ENCODE measurements around the gene CDC5L.
"Not testable (repeated sequence)": the region's sequence is repeated elsewhere in the genome, so short reads cannot be mapped to it uniquely, and the experiment has no call there.

Gene CDC5L

DNA sequence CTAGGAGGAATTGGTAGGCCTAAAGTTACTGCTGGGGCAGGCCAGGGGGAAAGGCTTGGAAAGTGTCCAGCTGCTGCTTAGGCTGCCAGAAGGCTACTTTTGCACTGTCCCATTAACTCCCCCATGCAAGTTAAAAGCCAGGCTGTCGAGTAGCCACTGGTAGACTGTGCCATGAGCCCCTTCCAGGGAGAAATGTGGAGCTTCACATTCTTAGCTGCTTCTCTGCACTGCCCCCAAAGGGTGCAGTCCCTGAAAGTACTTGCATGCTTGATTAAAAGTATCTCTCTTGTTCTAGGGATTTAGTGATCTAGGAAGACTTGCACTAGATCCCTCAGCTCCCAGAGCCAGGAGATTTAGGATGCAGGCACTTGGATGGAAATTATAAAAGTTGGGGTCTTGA, 57.3 kb downstream of the CDC5L start:
- Histone ChIP-seq H3K4me2 (ENCODE audit: low read depth, low read length, poor library complexity, severe bottlenecking) (no peak overlapping the region), H3K9me3 (ENCODE audit: insufficient read depth, low read depth, low read length) (peaks cover 23% of the 10 kb centered on the region), H2AFZ (ENCODE audit: low read length) (no peak overlapping the region), H3K9ac (ENCODE audit: low read depth, low read length, poor library complexity, severe bottlenecking) (no peak overlapping the region), H3K4me3 (ENCODE audit: low read length, poor library complexity, severe bottlenecking) (no peak overlapping the region), H4K20me1 (ENCODE audit: insufficient read depth, low read length, poor library complexity, severe bottlenecking) (no peaks in the 10 kb centered on the region), H3K36me3 (ENCODE audit: insufficient read depth, low read length) (peaks cover 79% of the 10 kb centered on the region), H3K27me3 (ENCODE audit: insufficient read depth, low read length, poor library complexity, severe bottlenecking) (no peaks in the 10 kb centered on the region), H3F3A (ENCODE audit: low read depth) (peaks cover 11% of the 10 kb centered on the region; the same call in 1 of the 2 replicates), H3K4me1 (ENCODE audit: insufficient read depth, low read length, poor library complexity, severe bottlenecking) (peaks cover 20% of the 10 kb centered on the region), H3K9me2 (replicated peaks; ENCODE audit: low read depth, low read length) (no peaks in the 10 kb centered on the region), H3K79me2 (ENCODE audit: insufficient read depth, low read length) (peaks cover 37% of the 10 kb centered on the region)
- TF ChIP-seq CTCF (conservative IDR thresholded peaks at IDR 0.05; ENCODE audit: low read length), result no peak
- no peak for TF ChIP-seq EZH2phosphoT487 (IDR thresholded peaks at IDR 0.05; ENCODE audit: borderline replicate concordance)

GRCh38 chr6:44446626-44447300, 59.3 kb downstream of the CDC5L start:
- Histone ChIP-seq H2AFZ (ENCODE audit: low read length) (no peak overlapping the region), H3K4me1 (ENCODE audit: insufficient read depth, low read length, poor library complexity, severe bottlenecking) (peaks cover 13% of the 10 kb centered on the region), H3K27me3 (ENCODE audit: insufficient read depth, low read length, poor library complexity, severe bottlenecking) (no peaks in the 10 kb centered on the region), H3K9me2 (replicated peaks; ENCODE audit: low read depth, low read length) (no peaks in the 10 kb centered on the region), H3K9me3 (ENCODE audit: insufficient read depth, low read depth, low read length) (peaks cover 23% of the 10 kb centered on the region), H4K20me1 (ENCODE audit: insufficient read depth, low read length, poor library complexity, severe bottlenecking) (no peaks in the 10 kb centered on the region), H3K4me2 (ENCODE audit: low read depth, low read length, poor library complexity, severe bottlenecking) (no peak overlapping the region), H3F3A (ENCODE audit: low read depth) (peaks cover 11% of the 10 kb centered on the region; the same call in 1 of the 2 replicates), H3K9ac (ENCODE audit: low read depth, low read length, poor library complexity, severe bottlenecking) (no peak overlapping the region), H3K36me3 (ENCODE audit: insufficient read depth, low read length) (peaks cover 73% of the 10 kb centered on the region), H3K4me3 (ENCODE audit: low read length, poor library complexity, severe bottlenecking) (no peak overlapping the region), H3K79me2 (ENCODE audit: insufficient read depth, low read length) (peaks cover 22% of the 10 kb centered on the region)
- no peak for TF ChIP-seq CTCF (conservative IDR thresholded peaks at IDR 0.05; ENCODE audit: low read length)

DNA sequence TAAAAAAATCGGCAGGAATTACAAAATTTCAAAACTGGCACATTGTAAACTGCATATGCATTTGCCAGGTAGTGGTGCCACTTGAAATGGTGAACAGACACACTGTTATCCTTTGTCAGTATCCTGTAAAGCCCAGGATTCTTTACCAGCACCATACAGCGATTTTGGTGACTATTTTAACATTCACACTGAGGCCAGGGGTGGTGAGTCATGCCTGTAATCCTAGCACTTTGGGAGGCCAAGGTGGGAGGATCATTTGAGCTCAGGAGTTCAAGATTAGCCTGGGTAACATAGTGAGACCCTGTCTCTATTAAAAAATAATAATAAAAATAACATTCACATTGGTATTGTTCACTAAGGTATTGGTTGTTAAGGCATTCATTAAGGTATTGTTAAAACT, 61.7 kb downstream of the CDC5L start:
- not testable (repeated sequence) for H3K4me2 ChIP-seq (ENCODE audit: low read depth, low read length, poor library complexity, severe bottlenecking); H4K20me1 ChIP-seq (ENCODE audit: insufficient read depth, low read length, poor library complexity, severe bottlenecking); H3K9me3 ChIP-seq (ENCODE audit: insufficient read depth, low read depth, low read length); H2AFZ ChIP-seq (ENCODE audit: low read length); H3K4me3 ChIP-seq (ENCODE audit: low read length, poor library complexity, severe bottlenecking); H3K9me2 ChIP-seq (replicated peaks; ENCODE audit: low read depth, low read length); H3K4me1 ChIP-seq (ENCODE audit: insufficient read depth, low read length, poor library complexity, severe bottlenecking); H3F3A ChIP-seq (ENCODE audit: low read depth); H3K27me3 ChIP-seq (ENCODE audit: insufficient read depth, low read length, poor library complexity, severe bottlenecking); H3K9ac ChIP-seq (ENCODE audit: low read depth, low read length, poor library complexity, severe bottlenecking)
- H3K36me3 ChIP-seq (ENCODE audit: insufficient read depth, low read length), result peaks cover 67% of the 10 kb centered on the region
- H3K79me2 ChIP-seq (ENCODE audit: insufficient read depth, low read length), result peaks cover 10% of the 10 kb centered on the region; the same call in 1 of the 2 replicates
